Neuronal stem cell (in vitro differentiated cells): Measurements from ENCODE around the gene C9.

Experiments
- DNase-seq: peaks from one replicate; pipeline ENCODE4 v3.0.0-alpha.2; 2013; ENCODE audit warnings: low spot score
- H2AFZ ChIP-seq: one replicate; pipeline ENCODE4 v1.6.1; 2013; ENCODE audit warnings: mild to moderate bottlenecking, low read length, inconsistent platforms
- H2AK5ac ChIP-seq: 2 replicates; pipeline ENCODE4 v1.6.1; 2013; ENCODE audit warnings: low read depth, mild to moderate bottlenecking, inconsistent platforms, low read length, moderate library complexity, mixed read lengths
- H2BK120ac ChIP-seq: 2 replicates; pipeline ENCODE4 v1.6.1; 2013; ENCODE audit warnings: low read depth, mild to moderate bottlenecking, inconsistent platforms, low read length, moderate library complexity, mixed read lengths
- H2BK12ac ChIP-seq: one replicate; pipeline ENCODE4 v1.6.1; 2013; ENCODE audit warnings: low read length, inconsistent platforms
- H2BK15ac ChIP-seq: 2 replicates; pipeline ENCODE4 v1.6.1; 2013; ENCODE audit warnings: mild to moderate bottlenecking, low read length, inconsistent platforms, mixed read lengths
- H2BK5ac ChIP-seq: one replicate; pipeline ENCODE4 v1.6.1; 2013; ENCODE audit warnings: inconsistent platforms, mild to moderate bottlenecking, low read length, moderate library complexity
- H3K14ac ChIP-seq: one replicate; pipeline ENCODE4 v1.6.1; 2013; ENCODE audit warnings: low read length, inconsistent platforms
- H3K18ac ChIP-seq: 2 replicates; pipeline ENCODE4 v1.6.1; 2013; ENCODE audit warnings: low read length, inconsistent platforms
- H3K23ac ChIP-seq: 2 replicates; pipeline ENCODE4 v1.6.1; 2013; ENCODE audit warnings: low read depth, mild to moderate bottlenecking, mixed read lengths, low read length, inconsistent platforms; ENCODE audit not compliant: poor library complexity
- H3K27ac ChIP-seq: replicated peaks from 3 replicates; pipeline ENCODE4 v1.5.1; 2013; ENCODE audit warnings: low read length, inconsistent platforms
- H3K27me3 ChIP-seq, 3 experiments: 2 replicates each; pipeline ENCODE4 v1.6.1; 2013; ENCODE audit warnings: low read length in 3 of 3, mild to moderate bottlenecking in 2 of 3, inconsistent platforms in 1 of 3, low read depth in 1 of 3, mixed read lengths in 1 of 3, moderate library complexity in 1 of 3; ENCODE audit not compliant: control insufficient read depth in 3 of 3, insufficient read depth in 3 of 3
- H3K36me3 ChIP-seq, 2 donors: replicated peaks in 1 of 2; 2 replicates each; pipeline ENCODE4 v1.6.1; 2013; ENCODE audit warnings: low read length in 2 of 2; ENCODE audit not compliant: control insufficient read depth in 2 of 2, insufficient read depth in 2 of 2
- H3K4ac ChIP-seq: 2 replicates; pipeline ENCODE4 v1.6.1; 2013; ENCODE audit warnings: inconsistent platforms, mild to moderate bottlenecking, low read length, moderate library complexity
- H3K4me1 ChIP-seq, 2 donors: 1 replicate in 1 of 2; 2 replicates in 1 of 2; pipeline ENCODE4 v1.6.1; 2013; ENCODE audit warnings: low read length in 2 of 2, low read depth in 1 of 2; ENCODE audit not compliant: control insufficient read depth in 2 of 2, insufficient read depth in 1 of 2
- H3K4me2 ChIP-seq: one replicate; pipeline ENCODE4 v1.6.1; 2013; ENCODE audit warnings: mild to moderate bottlenecking, low read length, inconsistent platforms; ENCODE audit not compliant: insufficient read depth, poor library complexity, severe bottlenecking
- H3K4me3 ChIP-seq, 2 donors: 2 replicates each; pipeline ENCODE4 v1.5.1; 2013; ENCODE audit warnings: low read length in 2 of 2, mild to moderate bottlenecking in 2 of 2, inconsistent platforms in 1 of 2, moderate library complexity in 1 of 2
- H3K79me1 ChIP-seq: one replicate; pipeline ENCODE4 v1.6.1; 2013; ENCODE audit warnings: low read depth, mild to moderate bottlenecking, inconsistent platforms, low read length, moderate library complexity
- H3K9ac ChIP-seq: one replicate; pipeline ENCODE4 v1.6.1; 2013; ENCODE audit warnings: mild to moderate bottlenecking, low read depth, low read length, inconsistent platforms; ENCODE audit not compliant: poor library complexity
- H3K9me3 ChIP-seq, 2 donors: replicated peaks in 1 of 2; 2 replicates each; pipeline versions ENCODE3 to v1.6.1; 2013; ENCODE audit warnings: low read length in 2 of 2, mild to moderate bottlenecking in 2 of 2, inconsistent platforms in 1 of 2, low read depth in 1 of 2, mixed read lengths in 1 of 2, moderate library complexity in 1 of 2; ENCODE audit not compliant: control insufficient read depth in 2 of 2, insufficient read depth in 1 of 2
- H4K8ac ChIP-seq: one replicate; pipeline ENCODE4 v1.6.1; 2013; ENCODE audit warnings: low read depth, mild to moderate bottlenecking, inconsistent platforms, low read length, moderate library complexity
- H4K91ac ChIP-seq: one replicate; pipeline ENCODE4 v1.6.1; 2013; ENCODE audit warnings: low read length, low read depth, mild to moderate bottlenecking, inconsistent platforms; ENCODE audit not compliant: poor library complexity
- WGBS, 2 donors: extraction: QIAGEN DNeasy Blood & Tissue Kit; methylation state at CpG; one replicate each; pipeline ENCODE4 v1.1.7; 2013; ENCODE audit warnings: missing lambda C conversion rate in 2 of 2, mixed read lengths in 1 of 2; ENCODE audit not compliant: insufficient read length in 2 of 2, insufficient replicate concordance in 1 of 2; ENCODE audit errors: extremely low coverage in 2 of 2; 5-methylcytosine and 5-hydroxymethylcytosine counted together

The C9 gene

GRCh38 chr5:39257554-39257953, 106.7 kb downstream of the C9 start:
- Histone ChIP-seq H2BK120ac (no peak overlapping the region), H2BK12ac (no peak overlapping the region), H2BK5ac (no peak overlapping the region), H3K79me1 (no peaks in the 10 kb centered on the region), H3K4me2 (no peak overlapping the region), H3K18ac (no peak overlapping the region), H3K9me3 (no peaks in the 10 kb centered on the region), H3K27me3 (no peaks in the 10 kb centered on the region), H4K8ac (no peak overlapping the region), H3K4me1 (no peaks in the 10 kb centered on the region), H3K4me3 (no peak overlapping the region), H3K4ac (no peak overlapping the region), H3K9ac (no peak overlapping the region), H3K14ac (no peak overlapping the region), H4K91ac (no peak overlapping the region), H3K27ac (no peak overlapping the region), H3K23ac (no peak overlapping the region), H3K36me3 (no peaks in the 10 kb centered on the region), H2BK15ac (no peak overlapping the region), H2AFZ (no peak overlapping the region), H2AK5ac (no peak overlapping the region)
- no CpG with 5 or more reads among the region's 3 CpGs for WGBS, 2 donors
- DNase-seq: no peak

- H3K18ac ChIP-seq: no peak overlapping the region
- no peak overlapping the region for H2AFZ ChIP-seq
- H2BK5ac ChIP-seq: no peak overlapping the region
- no peaks in the 10 kb centered on the region for H3K27me3 ChIP-seq
- no peak overlapping the region for H3K4me2 ChIP-seq
- no peaks in the 10 kb centered on the region for H3K4me1 ChIP-seq
- no peak overlapping the region for H3K23ac ChIP-seq
- no peaks in the 10 kb centered on the region for H3K36me3 ChIP-seq
- no peak overlapping the region for H4K8ac ChIP-seq
- no peaks in the 10 kb centered on the region for H3K9me3 ChIP-seq
- no peak for DNase-seq
- no peak overlapping the region for H2BK15ac ChIP-seq
- WGBS, 2 donors: no CpG with 5 or more reads among the region's 4 CpGs
- no peak overlapping the region for H4K91ac ChIP-seq
- no peak overlapping the region for H3K4me3 ChIP-seq
- no peak overlapping the region for H2AK5ac ChIP-seq
- no peak overlapping the region for H2BK12ac ChIP-seq
- no peak overlapping the region for H3K14ac ChIP-seq
- no peak overlapping the region for H3K27ac ChIP-seq
- no peaks in the 10 kb centered on the region for H3K79me1 ChIP-seq
- no peak overlapping the region for H3K4ac ChIP-seq
- no peak overlapping the region for H2BK120ac ChIP-seq
- H3K9ac ChIP-seq: no peak overlapping the region
Measured at GRCh38 chr5:39256477-39257235, 107.6 kb downstream of the C9 start.

- H2AK5ac ChIP-seq: no peak overlapping the region
- H3K4ac ChIP-seq: no peak overlapping the region
- no peak overlapping the region for H2BK5ac ChIP-seq
- no peak overlapping the region for H4K8ac ChIP-seq
- H3K79me1 ChIP-seq: no peaks in the 10 kb centered on the region
- H3K36me3 ChIP-seq: no peaks in the 10 kb centered on the region
- no peak overlapping the region for H4K91ac ChIP-seq
- H3K4me1 ChIP-seq: no peaks in the 10 kb centered on the region
- H3K9ac ChIP-seq: no peak overlapping the region
- H3K14ac ChIP-seq: no peak overlapping the region
- H2BK15ac ChIP-seq: no peak overlapping the region
- no peak overlapping the region for H2AFZ ChIP-seq
- no peak overlapping the region for H2BK12ac ChIP-seq
- no peaks in the 10 kb centered on the region for H3K27me3 ChIP-seq
- H3K18ac ChIP-seq: no peak overlapping the region
- no CpG with 5 or more reads among the region's 2 CpGs for WGBS, 2 donors
- no peak overlapping the region for H2BK120ac ChIP-seq
- no peak overlapping the region for H3K27ac ChIP-seq
- no peaks in the 10 kb centered on the region for H3K9me3 ChIP-seq
- no peak overlapping the region for H3K4me3 ChIP-seq
- DNase-seq: no peak
- H3K4me2 ChIP-seq: no peak overlapping the region
- no peak overlapping the region for H3K23ac ChIP-seq
Measured at GRCh38 chr5:39255406-39255805, 108.9 kb downstream of the C9 start.

GRCh38 chr5:39254671-39255070, 109.6 kb downstream of the C9 start:
- H3K9ac ChIP-seq: no peak overlapping the region
- H3K4me1 ChIP-seq: no peaks in the 10 kb centered on the region
- H3K27me3 ChIP-seq: no peaks in the 10 kb centered on the region
- no peak overlapping the region for H4K91ac ChIP-seq
- no peaks in the 10 kb centered on the region for H3K79me1 ChIP-seq
- no peak overlapping the region for H3K4me2 ChIP-seq
- H3K9me3 ChIP-seq: no peaks in the 10 kb centered on the region
- H4K8ac ChIP-seq: no peak overlapping the region
- H2AFZ ChIP-seq: no peak overlapping the region
- H3K23ac ChIP-seq: no peak overlapping the region
- no peak overlapping the region for H3K4ac ChIP-seq
- no peak overlapping the region for H2BK15ac ChIP-seq
- H2BK12ac ChIP-seq: no peak overlapping the region
- H2BK5ac ChIP-seq: no peak overlapping the region
- no peak overlapping the region for H2AK5ac ChIP-seq
- no peak for DNase-seq
- no peak overlapping the region for H3K18ac ChIP-seq
- H3K4me3 ChIP-seq: no peak overlapping the region
- no peak overlapping the region for H2BK120ac ChIP-seq
- no peak overlapping the region for H3K14ac ChIP-seq
- H3K27ac ChIP-seq: no peak overlapping the region
- no peaks in the 10 kb centered on the region for H3K36me3 ChIP-seq
